Mucosa of descending colon (tissue), 3 donors: ENCODE results near the gene FOSL1. TPM values are rescaled to one million over a fixed set of nuclear protein-coding genes. Genes with fewer than 3 reads are reported as not detected.

ENCODE experiments used
- ATAC-seq: fragments of 200-7000 bp; cut with Tn5 transposase; one replicate; pipeline ENCODE4 v1.9.1; 2020; ENCODE audit warnings: mild to moderate bottlenecking, moderate library complexity
- DNase-seq, 3 donors: peaks; one replicate each; pipeline ENCODE4 v3.0.0-alpha.2; 2020
- H3K36me3 ChIP-seq: fragments of 200-600 bp; one replicate; pipeline ENCODE4 v1.8.0; 2021; ENCODE audit warnings: low read depth, mild to moderate bottlenecking
- H3K4me1 ChIP-seq: fragments of 200-600 bp; one replicate; pipeline ENCODE4 v1.8.0; 2021; ENCODE audit warnings: low read depth, mild to moderate bottlenecking
- H3K4me3 ChIP-seq: fragments of 200-600 bp; one replicate; pipeline ENCODE4 v1.8.0; 2021; ENCODE audit warnings: mild to moderate bottlenecking
- H3K9me3 ChIP-seq: fragments of 200-600 bp; one replicate; pipeline ENCODE4 v1.8.0; 2021; ENCODE audit warnings: mild to moderate bottlenecking
- intact Hi-C, 2 donors: fragments of 100-400 bp; cut with DNase I in 1 of 2; cut with micrococcal nuclease in 1 of 2; formaldehyde crosslinking; loops; one replicate each; pipeline versions ENCODE4 v1.11.0 to v1.11.1; 2022; cut with DNase I, micrococcal nuclease
- total RNA-seq, 3 donors: library from RNA; stranded (reverse); fragmentation: NEBNext Ultra II Directional in 2 of 3; extraction: Animal tissue kit (Norgen Biotek cat#: 25700) in 2 of 3; gene quantifications; one replicate each; pipeline versions ENCODE4 v1.2.1 to v1.2.4, GENCODE V29; 2021 to 2023
- TF ChIP-seq, protein P1 (sequence below): fragments of 200-600 bp; IDR thresholded peaks from one replicate; pipeline ENCODE4 v1.8.0; 2022; ENCODE audit warnings: antibody characterized with exemption, mild to moderate bottlenecking
- donor health status: DM: no; HTN: no; CAD: no; lungs with moderate emphysema.
- donor health status: DM: no; HTN: no; CAD: no.
- donor health status: DM: no; HTN: yes; CAD: no.

The FOSL1 gene
- total RNA-seq, 3 donors from 2014 or later: 1.2 to 1.6 (median 1.2) TPM

DNA sequence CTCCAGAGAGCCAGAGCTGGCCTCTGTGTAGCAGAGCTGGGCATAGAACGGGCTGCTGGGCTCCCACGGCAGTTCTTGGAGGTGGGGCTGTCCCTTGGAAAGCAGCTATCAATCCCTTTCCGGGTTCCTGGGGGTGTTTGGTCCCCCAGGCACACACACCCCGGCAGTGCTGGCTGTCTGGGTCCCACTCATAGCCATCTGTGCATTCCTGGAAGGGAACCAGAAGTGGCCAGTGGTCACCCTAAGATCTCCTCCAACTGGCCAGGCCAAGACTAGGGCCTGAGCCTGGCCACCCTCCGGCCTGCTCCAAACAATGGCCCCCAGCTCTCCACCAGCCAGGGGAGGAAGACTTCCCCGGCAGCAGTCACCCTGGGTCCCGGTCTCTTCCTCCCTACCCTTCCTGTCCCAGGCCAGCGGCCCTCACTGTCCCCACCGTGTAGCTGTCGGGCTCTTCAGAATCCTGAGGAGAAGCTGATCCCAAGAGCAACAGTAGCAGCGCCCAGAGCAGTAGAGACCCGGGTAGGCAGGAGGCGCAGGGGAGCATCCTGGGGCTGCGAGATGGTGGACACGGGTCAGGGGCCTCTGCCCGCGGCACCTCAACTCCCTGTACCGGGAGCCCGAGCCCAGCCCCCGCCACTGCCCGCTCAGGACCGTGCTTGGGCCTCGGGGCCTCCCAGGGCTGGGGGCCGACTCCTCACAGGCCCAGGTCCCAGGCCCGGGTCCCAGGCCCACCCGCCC is 28.2 kb downstream of the FOSL1 start:
- Histone ChIP-seq H3K9me3 (no peaks in the 10 kb centered on the region), H3K36me3 (peaks cover 4% of the 10 kb centered on the region), H3K4me3 (no peak overlapping the region), H3K4me1 (peaks cover 10% of the 10 kb centered on the region)
- no peak for ATAC-seq
- intact Hi-C loops: no loop called here
- DNase-seq: peak in 2 of 3 donors; percentile 54 to 58
- TF ChIP-seq, protein P1, sequence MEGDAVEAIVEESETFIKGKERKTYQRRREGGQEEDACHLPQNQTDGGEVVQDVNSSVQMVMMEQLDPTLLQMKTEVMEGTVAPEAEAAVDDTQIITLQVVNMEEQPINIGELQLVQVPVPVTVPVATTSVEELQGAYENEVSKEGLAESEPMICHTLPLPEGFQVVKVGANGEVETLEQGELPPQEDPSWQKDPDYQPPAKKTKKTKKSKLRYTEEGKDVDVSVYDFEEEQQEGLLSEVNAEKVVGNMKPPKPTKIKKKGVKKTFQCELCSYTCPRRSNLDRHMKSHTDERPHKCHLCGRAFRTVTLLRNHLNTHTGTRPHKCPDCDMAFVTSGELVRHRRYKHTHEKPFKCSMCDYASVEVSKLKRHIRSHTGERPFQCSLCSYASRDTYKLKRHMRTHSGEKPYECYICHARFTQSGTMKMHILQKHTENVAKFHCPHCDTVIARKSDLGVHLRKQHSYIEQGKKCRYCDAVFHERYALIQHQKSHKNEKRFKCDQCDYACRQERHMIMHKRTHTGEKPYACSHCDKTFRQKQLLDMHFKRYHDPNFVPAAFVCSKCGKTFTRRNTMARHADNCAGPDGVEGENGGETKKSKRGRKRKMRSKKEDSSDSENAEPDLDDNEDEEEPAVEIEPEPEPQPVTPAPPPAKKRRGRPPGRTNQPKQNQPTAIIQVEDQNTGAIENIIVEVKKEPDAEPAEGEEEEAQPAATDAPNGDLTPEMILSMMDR: no peak

DNA sequence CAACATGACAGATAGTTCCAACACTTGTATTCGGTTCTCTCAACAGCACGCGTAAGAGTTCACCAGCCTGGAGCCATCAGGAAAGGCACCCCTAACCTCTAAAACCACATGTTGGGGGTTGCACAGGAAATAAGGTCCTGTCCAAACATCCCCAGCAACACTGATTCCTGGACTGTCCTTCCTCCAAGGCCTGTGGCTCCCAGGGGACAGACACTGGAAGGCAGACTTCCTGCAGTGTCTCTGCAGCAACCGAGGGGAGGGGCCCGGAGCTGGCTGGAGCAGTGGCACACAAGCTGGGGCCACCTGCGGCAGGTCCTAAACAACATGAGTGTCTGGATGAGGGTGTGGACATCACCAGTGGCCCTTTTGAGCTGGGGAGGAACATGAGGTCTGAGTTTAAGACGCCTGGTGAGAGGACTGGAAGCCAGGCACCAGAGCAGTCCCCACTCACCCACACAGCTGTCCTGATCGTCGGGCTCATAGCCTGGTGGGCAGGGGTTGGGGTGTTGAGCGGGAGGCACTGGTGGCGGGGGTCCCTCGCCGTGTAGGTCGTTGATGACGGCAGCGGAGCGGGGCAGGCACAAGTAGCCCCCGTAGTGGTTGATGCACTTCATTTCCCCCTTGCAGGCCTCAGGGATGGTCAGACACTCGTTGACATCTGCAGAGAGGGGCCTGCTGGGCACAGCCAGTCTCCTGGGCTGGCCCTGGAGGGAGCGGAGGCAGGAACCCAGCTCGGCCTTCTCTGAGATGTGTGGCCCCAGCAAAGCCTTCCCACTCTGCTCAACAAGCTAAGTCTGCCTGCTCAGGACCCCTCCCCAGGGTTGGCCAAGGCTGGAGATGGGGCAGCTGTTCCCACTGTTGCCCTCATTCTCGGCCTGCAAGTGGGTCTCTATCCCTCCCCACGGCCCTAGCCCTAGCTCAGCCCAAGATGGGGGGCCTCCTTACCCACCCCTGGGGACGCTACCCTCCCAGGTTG is 29.2 kb downstream of the FOSL1 start:
- TF ChIP-seq, protein P1: no peak
- DNase-seq (peak in 2 of 3 donors; percentile 28 to 58), ATAC-seq (no peak)
- peaks cover 4% of the 10 kb centered on the region for H3K36me3 ChIP-seq
- H3K4me1 ChIP-seq: peaks cover 10% of the 10 kb centered on the region
- H3K9me3 ChIP-seq: no peaks in the 10 kb centered on the region
- no peak overlapping the region for H3K4me3 ChIP-seq
- intact Hi-C loops: no loop called here

DNA sequence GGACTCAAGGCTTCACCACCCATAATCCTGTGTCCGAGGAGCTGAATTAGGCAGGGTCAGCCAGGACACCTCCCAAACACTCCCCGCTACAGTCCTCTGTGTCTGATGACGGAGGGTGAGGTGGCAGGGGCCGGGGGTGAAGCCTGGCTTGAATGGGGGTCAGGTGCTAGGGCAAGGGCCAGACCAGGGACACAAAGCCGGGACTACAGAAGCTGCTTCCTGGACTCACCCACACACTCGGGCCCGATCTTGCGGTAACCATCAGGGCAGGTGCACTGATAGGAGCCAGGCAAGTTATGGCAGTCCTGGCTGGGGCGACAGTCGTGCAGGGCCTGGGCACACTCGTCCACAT is 29.9 kb downstream of the FOSL1 start:
- H3K4me3 ChIP-seq: no peak overlapping the region
- peaks cover 4% of the 10 kb centered on the region for H3K36me3 ChIP-seq
- DNase-seq (no peak), ATAC-seq (no peak)
- intact Hi-C loops: no loop called here
- TF ChIP-seq, protein P1: no peak
- peaks cover 10% of the 10 kb centered on the region for H3K4me1 ChIP-seq
- no peaks in the 10 kb centered on the region for H3K9me3 ChIP-seq

DNA sequence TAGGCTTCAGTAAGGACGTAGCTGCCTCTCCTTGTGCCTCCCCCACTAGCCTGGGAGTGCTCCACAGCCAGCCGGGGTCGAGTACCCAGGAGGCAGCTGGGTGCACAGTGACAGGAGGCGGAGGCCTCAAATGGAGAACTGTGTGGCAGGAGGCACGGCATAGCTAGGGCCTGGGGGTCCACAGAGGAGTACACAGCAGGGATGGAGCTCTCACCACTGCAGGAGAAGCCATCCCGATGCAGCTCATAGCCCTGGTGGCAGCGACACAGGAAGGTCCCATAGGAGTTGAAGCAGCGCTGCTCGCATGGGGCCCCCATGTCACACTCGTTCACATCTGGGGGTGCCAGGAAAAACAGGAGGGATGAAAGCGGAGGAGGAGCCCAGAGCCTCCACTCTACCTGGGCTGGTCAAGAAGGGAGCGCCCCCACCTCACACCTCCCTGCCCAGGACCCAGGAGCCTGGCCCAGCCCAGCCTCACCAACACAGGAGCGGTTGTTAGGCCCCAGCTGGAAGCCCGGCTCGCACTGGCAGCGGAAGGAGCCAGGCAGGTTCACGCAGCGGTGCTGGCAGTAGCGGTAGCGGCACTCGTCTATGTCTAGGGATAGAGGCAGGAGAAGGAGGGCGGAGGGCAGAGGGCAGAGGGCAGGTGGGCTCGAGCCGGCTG is 30.4 kb downstream of the FOSL1 start:
- peak in 1 of 3 donors; percentile 43 for DNase-seq
- peaks cover 10% of the 10 kb centered on the region for H3K4me1 ChIP-seq
- TF ChIP-seq, protein P1: no peak

DNA sequence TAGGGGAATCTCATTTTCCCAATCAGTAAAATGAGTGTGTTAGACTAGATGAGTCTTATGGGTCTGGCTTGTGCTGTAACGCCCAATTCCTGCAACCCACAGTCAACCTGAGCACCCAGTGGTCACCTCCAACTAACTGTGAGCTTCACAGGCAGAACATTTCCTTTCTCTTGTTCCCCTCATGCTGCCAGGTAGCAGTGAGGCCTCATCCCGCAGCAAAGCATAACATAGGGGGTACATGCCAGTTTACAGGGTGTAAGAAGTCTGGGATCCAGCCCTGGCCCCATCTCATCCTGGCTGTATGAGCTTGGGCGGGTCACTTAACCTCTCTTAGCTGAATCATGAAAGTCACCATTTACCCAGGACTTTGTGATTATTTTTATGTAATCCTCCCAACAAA is 31.3 kb downstream of the FOSL1 start:
- Histone ChIP-seq H3K4me1 (peaks cover 7% of the 10 kb centered on the region), H3K36me3 (peaks cover 4% of the 10 kb centered on the region), H3K4me3 (no peak overlapping the region), H3K9me3 (no peaks in the 10 kb centered on the region)
- TF ChIP-seq, protein P1: no peak
- no peak for ATAC-seq
- no peak for DNase-seq
- intact Hi-C loops: no loop called here

More for the DNA sequence above, 30.4 kb downstream of the FOSL1 start:
- intact Hi-C loops: no loop called here
- ATAC-seq: no peak
- H3K4me3 ChIP-seq: no peak overlapping the region
- peaks cover 4% of the 10 kb centered on the region for H3K36me3 ChIP-seq
- no peaks in the 10 kb centered on the region for H3K9me3 ChIP-seq
